HepG2 (cell line): ENCODE measurements around the gene SLC7A4. TPM values are rescaled to one million over a fixed set of nuclear protein-coding genes. Genes with fewer than 3 reads are reported as not detected.
A peak's percentile ranks its signal among the peaks of the same experiment; 100 is the strongest.

Source experiments
- ASH2L ChIP-seq: fragments of 300-600, 200-600 bp; sonication (generic); IDR thresholded peaks from 2 replicates; pipeline ENCODE4 v1.7.0; 2017; ENCODE audit warnings: low read depth, mild to moderate bottlenecking, moderate library complexity, mixed read lengths, low read length; ENCODE audit not compliant: insufficient read length
- CC2D1A ChIP-seq: sonication (generic); formaldehyde crosslinking; IDR thresholded peaks from 2 replicates; pipeline ENCODE4 v1.8.1; 2023; ENCODE audit warnings: mild to moderate bottlenecking, missing genetic modification reagents
- DNMT3B ChIP-seq: conservative IDR thresholded peaks from 2 replicates; pipeline ENCODE4 v1.6.1; 2016; ENCODE audit warnings: missing biosample characterization, control low read depth
- DRAP1 ChIP-seq: IDR thresholded peaks from 2 replicates; pipeline ENCODE4 v1.6.1; 2016; ENCODE audit warnings: missing genetic modification reagents, missing compliant biosample characterization
- E2F2 ChIP-seq: sonication (generic); formaldehyde crosslinking; IDR thresholded peaks from 2 replicates; pipeline ENCODE4 v1.4.0; 2020; ENCODE audit warnings: missing genetic modification reagents, borderline replicate concordance
- ESRRA ChIP-seq: sonication (generic); formaldehyde crosslinking; IDR thresholded peaks from 2 replicates; pipeline ENCODE4 v1.5.1; 2020; ENCODE audit warnings: mild to moderate bottlenecking, low read depth, missing genetic modification reagents
- FLYWCH1 ChIP-seq: sonication (generic); formaldehyde crosslinking; IDR thresholded peaks from 2 replicates; pipeline ENCODE4 v1.8.1; 2023; ENCODE audit warnings: mild to moderate bottlenecking, missing genetic modification reagents
- HHEX ChIP-seq: IDR thresholded peaks from 2 replicates; pipeline ENCODE4 v1.6.1; 2016; ENCODE audit warnings: control low read depth
- MBNL3 ChIP-seq: fragments of 250-450 bp; sonication (Bioruptor Pico); conservative IDR thresholded peaks from 2 replicates; pipeline ENCODE4 v1.8.0; 2022; ENCODE audit warnings: mild to moderate bottlenecking, inconsistent platforms
- NRL ChIP-seq: sonication (generic); formaldehyde crosslinking; IDR thresholded peaks from 2 replicates; pipeline ENCODE4 v1.5.0; 2020; ENCODE audit warnings: missing genetic modification reagents, mild to moderate bottlenecking, moderate library complexity, borderline replicate concordance
- PITX1 ChIP-seq: sonication (generic); formaldehyde crosslinking; IDR thresholded peaks from 2 replicates; pipeline ENCODE4 v1.5.1; 2020; ENCODE audit warnings: mild to moderate bottlenecking, missing genetic modification reagents
- SSRP1 ChIP-seq: IDR thresholded peaks from 2 replicates; pipeline ENCODE4 v1.6.1; 2016; ENCODE audit warnings: control low read depth
- TEF ChIP-seq: sonication (generic); formaldehyde crosslinking; IDR thresholded peaks from 2 replicates; pipeline ENCODE4 v1.5.0; 2020; ENCODE audit warnings: missing genetic modification reagents
- TFAP4 ChIP-seq: sonication (generic); IDR thresholded peaks from 2 replicates; pipeline ENCODE4 v1.6.1; 2016; ENCODE audit warnings: low read depth, borderline replicate concordance
- THAP7 ChIP-seq: sonication (generic); formaldehyde crosslinking; IDR thresholded peaks from 2 replicates; pipeline ENCODE4 v1.8.1; 2023; ENCODE audit warnings: mild to moderate bottlenecking, missing genetic modification reagents
- ZBTB38 ChIP-seq: sonication (generic); formaldehyde crosslinking; IDR thresholded peaks from 2 replicates; pipeline ENCODE4 v1.5.1; 2020; ENCODE audit warnings: mild to moderate bottlenecking, missing genetic modification reagents
- ZBTB42 ChIP-seq: sonication (generic); formaldehyde crosslinking; IDR thresholded peaks from 2 replicates; pipeline ENCODE4 v1.5.0; 2020; ENCODE audit warnings: mild to moderate bottlenecking, missing genetic modification reagents
- ZFAT ChIP-seq: sonication (generic); formaldehyde crosslinking; conservative IDR thresholded peaks from 2 replicates; pipeline ENCODE4 v1.8.1; 2023; ENCODE audit warnings: missing genetic modification reagents, inconsistent platforms
- ZNF430 ChIP-seq: sonication (generic); formaldehyde crosslinking; IDR thresholded peaks from 2 replicates; pipeline ENCODE4 v1.9.0; 2021; ENCODE audit warnings: mild to moderate bottlenecking, missing genetic modification reagents
- ZNF501 ChIP-seq: sonication (generic); formaldehyde crosslinking; IDR thresholded peaks from 2 replicates; pipeline ENCODE4 v1.5.1; 2020; ENCODE audit warnings: mild to moderate bottlenecking, moderate library complexity, missing genetic modification reagents
- ZNF512 ChIP-seq: sonication (generic); formaldehyde crosslinking; IDR thresholded peaks from 2 replicates; pipeline ENCODE4 v1.4.0; 2020; ENCODE audit warnings: mild to moderate bottlenecking, missing genetic modification reagents
- ZNF580 ChIP-seq: IDR thresholded peaks from 2 replicates; pipeline ENCODE4 v1.6.1; 2016; ENCODE audit warnings: low read depth, borderline replicate concordance
- ZNF713 ChIP-seq: sonication (generic); formaldehyde crosslinking; IDR thresholded peaks from 2 replicates; pipeline ENCODE4 v1.4.0; 2020; ENCODE audit warnings: mild to moderate bottlenecking, missing genetic modification reagents
- ZNF761 ChIP-seq: sonication (generic); formaldehyde crosslinking; conservative IDR thresholded peaks from 2 replicates; pipeline ENCODE4 v1.4.0; 2020; ENCODE audit warnings: mild to moderate bottlenecking, missing genetic modification reagents
- ZNF83 ChIP-seq: sonication (generic); formaldehyde crosslinking; IDR thresholded peaks from 2 replicates; pipeline ENCODE4 v1.4.0; 2020; ENCODE audit warnings: missing genetic modification reagents, mild to moderate bottlenecking, borderline replicate concordance
- polyA plus RNA-seq, 8 experiments: library from polyadenylated mRNA; depleted of rRNA in 3 of 8; stranded (reverse) in 7 of 8; unstranded in 1 of 8; fragments of >200 nt; fragmentation: Illumina TruSeq in 4 of 8; extraction: Trizol in 4 of 8; gene quantifications; 2 replicates each; pipeline versions ENCODE4 v1.2.1 to v1.2.3, GENCODE V29; 2011 to 2016; ENCODE audit warnings: low read depth in 4 of 8, missing spikeins in 1 of 8, mixed read lengths in 1 of 8; ENCODE audit not compliant: insufficient read depth in 1 of 8
- total RNA-seq, 5 experiments: library from RNA; depleted of rRNA; stranded (reverse); fragments of >200 nt; fragmentation: Illumina TruSeq; extraction: Trizol; gene quantifications; 2 replicates each; pipeline ENCODE4 v1.2.3, GENCODE V29; 2016; ENCODE audit warnings: low read depth in 1 of 5

Gene SLC7A4
- total and polyA plus RNA-seq, 2 of the 13 experiments (the other 11 are each of a cell fraction or from before 2014, with no cell fraction given), result not detected

GRCh38 chr22:21001601-21002325 is 30.6 kb downstream of the SLC7A4 start, which contains the start of gene THAP7 (continued):
- TF ChIP-seq ESRRA (CRISPR knock-in tag), result peak; percentile 57; the same call in 1 of the 2 replicates
- no peak for TF ChIP-seq SSRP1 (CRISPR knock-in tag)
- no peak for TF ChIP-seq ASH2L
- TF ChIP-seq TFAP4, result peak; percentile 29; the same call in 1 of the 2 replicates
- no peak for TF ChIP-seq CC2D1A (CRISPR knock-in tag)
- TF ChIP-seq DNMT3B, result 0 out of 2 replicates have a peak, but pooled peaks have one; percentile 52
- TF ChIP-seq PITX1, result no peak
- no peak for TF ChIP-seq TEF (CRISPR knock-in tag)
- peak; percentile 89 for TF ChIP-seq ZNF761
- peak; percentile 37; the same call in 1 of the 2 replicates for TF ChIP-seq ZNF83 (CRISPR knock-in tag)
- TF ChIP-seq ZBTB38 (CRISPR knock-in tag), result no peak
- peak; percentile 30; the same call in 1 of the 2 replicates for TF ChIP-seq ZNF580 (CRISPR knock-in tag)
- no peak; the same call in 1 of the 2 replicates for TF ChIP-seq THAP7 (CRISPR knock-in tag)
- no peak; the same call in 1 of the 2 replicates for TF ChIP-seq DRAP1 (CRISPR knock-in tag)
- TF ChIP-seq ZFAT (CRISPR knock-in tag), result no peak
- no peak for TF ChIP-seq HHEX (CRISPR knock-in tag)
- peak; percentile 93; the same call in 1 of the 2 replicates for TF ChIP-seq FLYWCH1 (CRISPR knock-in tag)
- TF ChIP-seq ZNF430, result peak; percentile 69
- TF ChIP-seq E2F2, result no peak; the same call in 1 of the 2 replicates
- TF ChIP-seq ZNF512 (CRISPR knock-in tag), result no peak
- no peak; the same call in 1 of the 2 replicates for TF ChIP-seq ZBTB42 (CRISPR knock-in tag)
- peak; percentile 91 for TF ChIP-seq ZNF501 (CRISPR knock-in tag)
- peak; percentile 68 for TF ChIP-seq NRL (CRISPR knock-in tag)
- no peak for TF ChIP-seq ZNF713 (CRISPR knock-in tag)
- no peak for TF ChIP-seq MBNL3
